Thymus (tissue), 11 donors: ENCODE measurements around the gene PPP4R3A. TPM values are rescaled to one million over a fixed set of nuclear protein-coding genes. Genes with fewer than 3 reads are reported as not detected.

ENCODE experiments used
- DNase-seq, 9 donors: peaks; one replicate each; pipeline ENCODE4 v3.0.0-alpha.2; 2013; ENCODE audit warnings: low spot score in 9 of 9, low read depth in 6 of 9, missing footprints in 1 of 9
- H3K27ac ChIP-seq, 2 donors: one replicate each; pipeline ENCODE4 v1.5.1; 2013; ENCODE audit warnings: control low read depth in 1 of 2, low read depth in 1 of 2, low read length in 1 of 2, mild to moderate bottlenecking in 1 of 2, moderate library complexity in 1 of 2
- H3K27me3 ChIP-seq, 2 donors: one replicate each; pipeline ENCODE4 v1.5.1; 2013; ENCODE audit warnings: low read length in 1 of 2; ENCODE audit not compliant: control insufficient read depth in 2 of 2, insufficient read depth in 1 of 2
- H3K36me3 ChIP-seq, 2 donors: one replicate each; pipeline ENCODE4 v1.5.1; 2013; ENCODE audit warnings: low read length in 1 of 2, mild to moderate bottlenecking in 1 of 2, moderate library complexity in 1 of 2; ENCODE audit not compliant: control insufficient read depth in 2 of 2, insufficient read depth in 2 of 2
- H3K4me1 ChIP-seq, 2 donors: one replicate each; pipeline ENCODE4 v1.5.1; 2013; ENCODE audit warnings: low read length in 2 of 2; ENCODE audit not compliant: control insufficient read depth in 2 of 2, insufficient read depth in 2 of 2
- H3K4me3 ChIP-seq, 2 donors: one replicate each; pipeline ENCODE4 v1.5.1; 2013; ENCODE audit warnings: low read length in 2 of 2, control low read depth in 1 of 2, mild to moderate bottlenecking in 1 of 2
- H3K9me3 ChIP-seq, 2 donors: one replicate each; pipeline ENCODE4 v1.5.1; 2013; ENCODE audit warnings: low read length in 1 of 2, mild to moderate bottlenecking in 1 of 2; ENCODE audit not compliant: control insufficient read depth in 2 of 2, insufficient read depth in 1 of 2
- WGBS: extraction: QIAGEN DNeasy Blood & Tissue Kit; methylation state at CpG from one replicate; pipeline ENCODE4 v1.1.7; 2013; 5-methylcytosine and 5-hydroxymethylcytosine counted together
- polyA plus RNA-seq: library from polyadenylated mRNA; stranded (reverse); fragments of 200-250 nt; gene quantifications from one replicate; pipeline ENCODE4 v1.2.3, GENCODE V29; 2013
- total RNA-seq: library from RNA; stranded (reverse); fragments of 120-200 nt; gene quantifications from one replicate; pipeline ENCODE4 v1.2.4, GENCODE V29; 2013
- donor health status: healthy.

PPP4R3A gene
- total and polyA plus RNA-seq, 2 donors, result 91.9 to 111 TPM

GRCh38 chr14:91417983-91418386, 92.1 kb downstream of the PPP4R3A start:
- Histone ChIP-seq H3K4me3 (peak overlapping the region; percentile 41 to 89), H3K27ac (peak overlapping the region; percentile 31 to 43), H3K27me3 (peaks cover 0 to 12% of the 10 kb centered on the region in 2 donors), H3K4me1 (peaks cover 26 to 43% of the 10 kb centered on the region in 2 donors), H3K9me3 (no peaks in the 10 kb centered on the region), H3K36me3 (peaks cover 8 to 21% of the 10 kb centered on the region in 2 donors)
- DNase-seq, result peak in 5 of 9 donors; percentile 54 to 81 (median 73)
- under 1% methylated on average over 52 of the region's 53 CpGs for WGBS

- H3K27ac ChIP-seq, result peak within 1 kb of the TSS; percentile 93 to 99
- under 1% methylated on average over 103 of the region's 103 CpGs for WGBS
- peak in 6 of 9 donors; percentile 47 to 85 (median 62) for DNase-seq
- H3K4me1 ChIP-seq, result peaks cover 26 to 45% of the 10 kb centered on the region in 2 donors
- peak within 1 kb of the TSS; percentile 79 to 89 for H3K4me3 ChIP-seq
- no peaks in the 10 kb centered on the region for H3K9me3 ChIP-seq
- peaks cover 8 to 25% of the 10 kb centered on the region in 2 donors for H3K36me3 ChIP-seq
- peaks cover 0 to 12% of the 10 kb centered on the region in 2 donors for H3K27me3 ChIP-seq
Measured at GRCh38 chr14:91417120-91417982, 92.8 kb downstream of the PPP4R3A start, which contains the start of gene CCDC88C. Gene CCDC88C, minus strand, starts transcription at chr14:91417820. Its CDS starts 130 bp downstream, at chr14:91417690.

- Histone ChIP-seq H3K9me3 (no peaks in the 10 kb centered on the region), H3K36me3 (peaks cover 8 to 25% of the 10 kb centered on the region in 2 donors), H3K27ac (peak overlapping the region; percentile 93 to 99), H3K27me3 (peaks cover 0 to 12% of the 10 kb centered on the region in 2 donors), H3K4me1 (peaks cover 26 to 45% of the 10 kb centered on the region in 2 donors), H3K4me3 (peak overlapping the region; percentile 79 to 89)
- WGBS, result under 1% methylated on average over 19 of the region's 19 CpGs
- peak in 1 of 9 donors; percentile 25 for DNase-seq
Measured at GRCh38 chr14:91416744-91417119, 93.4 kb downstream of the PPP4R3A start.

- Histone ChIP-seq H3K27me3 (peaks cover 0 to 12% of the 10 kb centered on the region in 2 donors), H3K4me3 (peak overlapping the region; percentile 79 to 89), H3K27ac (peak overlapping the region; percentile 93 to 99), H3K4me1 (peaks cover 27 to 50% of the 10 kb centered on the region in 2 donors), H3K36me3 (peaks cover 8 to 25% of the 10 kb centered on the region in 2 donors), H3K9me3 (no peaks in the 10 kb centered on the region)
- DNase-seq, result peak in 7 of 9 donors; percentile 60 to 92 (median 82)
- 3% methylated on average over 18 of the region's 18 CpGs for WGBS
Measured at GRCh38 chr14:91415794-91416743, 94.0 kb downstream of the PPP4R3A start.

GRCh38 chr14:91414475-91414833, 95.7 kb downstream of the PPP4R3A start:
- peaks cover 30 to 60% of the 10 kb centered on the region in 2 donors for H3K4me1 ChIP-seq
- H3K9me3 ChIP-seq, result no peaks in the 10 kb centered on the region
- peaks cover 8 to 33% of the 10 kb centered on the region in 2 donors for H3K36me3 ChIP-seq
- H3K27ac ChIP-seq, result peak overlapping the region; percentile 39 to 78
- no peak for DNase-seq
- peak overlapping the region in 1 of 2 donors; percentile 6 for H3K4me3 ChIP-seq
- 96% methylated on average over 3 of the region's 3 CpGs for WGBS
- peaks cover 0 to 12% of the 10 kb centered on the region in 2 donors for H3K27me3 ChIP-seq

GRCh38 chr14:91413547-91414474, 96.3 kb downstream of the PPP4R3A start:
- no peak for DNase-seq
- 85% methylated on average over 11 of the region's 11 CpGs for WGBS
- peaks cover 0 to 7% of the 10 kb centered on the region in 2 donors for H3K27me3 ChIP-seq
- no peak overlapping the region for H3K4me3 ChIP-seq
- H3K9me3 ChIP-seq, result no peaks in the 10 kb centered on the region
- H3K4me1 ChIP-seq, result peaks cover 33 to 60% of the 10 kb centered on the region in 2 donors
- peaks cover 8 to 33% of the 10 kb centered on the region in 2 donors for H3K36me3 ChIP-seq
- peak overlapping the region; percentile 73 to 78 for H3K27ac ChIP-seq

- no peak for DNase-seq
- peaks cover 15 to 41% of the 10 kb centered on the region in 2 donors for H3K36me3 ChIP-seq
- H3K4me3 ChIP-seq, result no peak overlapping the region
- H3K27me3 ChIP-seq, result no peaks in the 10 kb centered on the region
- H3K4me1 ChIP-seq, result peaks cover 37 to 61% of the 10 kb centered on the region in 2 donors
- 77% methylated on average over 5 of the region's 5 CpGs for WGBS
- no peaks in the 10 kb centered on the region for H3K9me3 ChIP-seq
- peak overlapping the region in 1 of 2 donors; percentile 73 for H3K27ac ChIP-seq
Measured at GRCh38 chr14:91412939-91413338, 97.2 kb downstream of the PPP4R3A start.
